Skeletal muscle satellite cell (primary cell): Measurements from ENCODE around the gene STRC.
"Not testable (repeated sequence)": the region's sequence is repeated elsewhere in the genome, so short reads cannot be mapped to it uniquely, and the experiment has no call there.

Experiments
- H3K27me3 ChIP-seq: 2 replicates; pipeline ENCODE4 v1.7.0; 2013; ENCODE audit warnings: low read length; ENCODE audit not compliant: control insufficient read depth, insufficient read depth
- H3K36me3 ChIP-seq: 2 replicates; pipeline ENCODE4 v1.7.0; 2013; ENCODE audit warnings: mild to moderate bottlenecking, control low read depth, low read length; ENCODE audit not compliant: insufficient read depth
- H3K4me1 ChIP-seq: 2 replicates; pipeline ENCODE4 v1.7.0; 2013; ENCODE audit warnings: low read length; ENCODE audit not compliant: control insufficient read depth, insufficient read depth
- H3K4me2 ChIP-seq: 2 replicates; pipeline ENCODE4 v1.7.0; 2013; ENCODE audit warnings: mild to moderate bottlenecking, low read length
- H3K4me3 ChIP-seq: 2 replicates; pipeline ENCODE4 v1.7.0; 2013; ENCODE audit warnings: low read length
- H3K9ac ChIP-seq: 2 replicates; pipeline ENCODE4 v1.7.0; 2013; ENCODE audit warnings: mild to moderate bottlenecking, low read depth, low read length, moderate library complexity
- H3K9me3 ChIP-seq: replicated peaks from 2 replicates; pipeline ENCODE4 v1.7.0; 2013; ENCODE audit warnings: mild to moderate bottlenecking, control low read depth, low read length

Gene STRC

GRCh38 chr15:43617750-43618149 is 850 bp downstream of the STRC start:
- not testable (repeated sequence) for H3K9me3 ChIP-seq, H3K9ac ChIP-seq, H3K4me1 ChIP-seq, H3K36me3 ChIP-seq, H3K4me2 ChIP-seq, H3K4me3 ChIP-seq, H3K27me3 ChIP-seq

- not testable (repeated sequence) for H3K4me1 ChIP-seq, H3K9ac ChIP-seq, H3K36me3 ChIP-seq, H3K4me2 ChIP-seq, H3K9me3 ChIP-seq, H3K4me3 ChIP-seq
- H3K27me3 ChIP-seq = peaks cover 28% of the 10 kb centered on the region
These were observed 16.4 kb downstream of the STRC start for GRCh38 chr15:43602233-43602632.

- H3K36me3 ChIP-seq, H3K4me3 ChIP-seq, H3K9ac ChIP-seq, H3K4me1 ChIP-seq, H3K4me2 ChIP-seq, H3K9me3 ChIP-seq: not testable (repeated sequence)
- peaks cover 30% of the 10 kb centered on the region for H3K27me3 ChIP-seq
These were observed 18.4 kb downstream of the STRC start for GRCh38 chr15:43600200-43600599.

GRCh38 chr15:43599131-43599530 is 19.5 kb downstream of the STRC start:
- not testable (repeated sequence) for H3K9me3 ChIP-seq, H3K4me1 ChIP-seq, H3K36me3 ChIP-seq, H3K4me2 ChIP-seq, H3K4me3 ChIP-seq, H3K9ac ChIP-seq
- peaks cover 23% of the 10 kb centered on the region for H3K27me3 ChIP-seq

- not testable (repeated sequence) for H3K4me3 ChIP-seq, H3K4me1 ChIP-seq, H3K4me2 ChIP-seq, H3K9ac ChIP-seq, H3K9me3 ChIP-seq, H3K27me3 ChIP-seq, H3K36me3 ChIP-seq
These were observed 25.0 kb downstream of the STRC start, which contains the start of gene CKMT1B for GRCh38 chr15:43593328-43594190. Gene CKMT1B (plus strand): TSS chr15:43594027. CDS start chr15:43594219, 192 bp downstream.

- not testable (repeated sequence) for H3K27me3 ChIP-seq, H3K4me3 ChIP-seq, H3K9me3 ChIP-seq, H3K36me3 ChIP-seq, H3K9ac ChIP-seq, H3K4me2 ChIP-seq, H3K4me1 ChIP-seq
These were observed 25.8 kb downstream of the STRC start for GRCh38 chr15:43592841-43593240.

- H3K27me3 ChIP-seq, H3K9me3 ChIP-seq: not testable (repeated sequence)
These were observed 28.7 kb downstream of the STRC start, which contains the start of gene PPIP5K1 for GRCh38 chr15:43589778-43590466. Gene PPIP5K1 (minus strand): TSS chr15:43590208. CDS start chr15:43584504, 5,704 bp downstream.

GRCh38 chr15:43574607-43575006 is 44.0 kb downstream of the STRC start:
- not testable (repeated sequence) for H3K9me3 ChIP-seq, H3K9ac ChIP-seq, H3K4me2 ChIP-seq, H3K4me1 ChIP-seq, H3K4me3 ChIP-seq, H3K36me3 ChIP-seq, H3K27me3 ChIP-seq

More at GRCh38 chr15:43589778-43590466, 28.7 kb downstream of the STRC start, which contains the start of gene PPIP5K1:
- not testable (repeated sequence) for H3K9ac ChIP-seq, H3K4me1 ChIP-seq, H3K4me2 ChIP-seq, H3K4me3 ChIP-seq, H3K36me3 ChIP-seq

GRCh38 chr15:43566615-43567014 is 52.0 kb downstream of the STRC start:
- H3K4me2 ChIP-seq, H3K9ac ChIP-seq, H3K36me3 ChIP-seq, H3K9me3 ChIP-seq, H3K4me1 ChIP-seq, H3K27me3 ChIP-seq, H3K4me3 ChIP-seq: not testable (repeated sequence)

GRCh38 chr15:43563793-43564192 is 54.8 kb downstream of the STRC start:
- H3K4me3 ChIP-seq, H3K36me3 ChIP-seq, H3K4me2 ChIP-seq, H3K9ac ChIP-seq, H3K9me3 ChIP-seq, H3K27me3 ChIP-seq, H3K4me1 ChIP-seq: not testable (repeated sequence)

- H3K9me3 ChIP-seq, H3K4me2 ChIP-seq, H3K4me3 ChIP-seq, H3K36me3 ChIP-seq, H3K27me3 ChIP-seq, H3K4me1 ChIP-seq, H3K9ac ChIP-seq: not testable (repeated sequence)
These were observed 55.8 kb downstream of the STRC start for GRCh38 chr15:43562753-43563152.

GRCh38 chr15:43552986-43553385 is 65.6 kb downstream of the STRC start:
- no peaks in the 10 kb centered on the region for H3K9me3 ChIP-seq
- no peak overlapping the region for H3K9ac ChIP-seq
- H3K4me1 ChIP-seq = peaks cover 10% of the 10 kb centered on the region
- no peaks in the 10 kb centered on the region for H3K36me3 ChIP-seq
- H3K4me2 ChIP-seq = no peak overlapping the region
- no peaks in the 10 kb centered on the region for H3K27me3 ChIP-seq
- H3K4me3 ChIP-seq = no peak overlapping the region
